ENCODE results near the gene ERG28.

Gene ERG28

GRCh38 chr14:75630695-75631452 lies 29.8 kb downstream of the ERG28 start:
- Histone ChIP-seq H3K27me3 (ENCODE audit: control insufficient read depth in 5 of 5, insufficient read depth in 4 of 5, low read length in 5 of 5) (no peaks in the 10 kb centered on the region), H3K9me3 (ENCODE audit: control insufficient read depth in 5 of 5, low read length in 5 of 5) (no peaks in the 10 kb centered on the region), H3K4me1 (ENCODE audit: control insufficient read depth in 5 of 5, insufficient read depth in 5 of 5, low read length in 5 of 5) (no peaks in the 10 kb centered on the region), H3K9ac (ENCODE audit: low read length in 5 of 5) (no peak overlapping the region), H3K4me3 (ENCODE audit: low read depth in 1 of 5, low read length in 5 of 5) (no peak overlapping the region), H3K27ac (ENCODE audit: low read depth, low read length) (no peak overlapping the region), H3K36me3 (ENCODE audit: control insufficient read depth in 5 of 5, insufficient read depth in 5 of 5, low read length in 5 of 5) (no peaks in the 10 kb centered on the region)

GRCh38 chr14:75628816-75629215 lies 31.9 kb downstream of the ERG28 start:
- no peaks in the 10 kb centered on the region for H3K27me3 ChIP-seq (ENCODE audit: control insufficient read depth in 5 of 5, insufficient read depth in 4 of 5, low read length in 5 of 5)
- H3K4me3 ChIP-seq (ENCODE audit: low read depth in 1 of 5, low read length in 5 of 5) = no peak overlapping the region
- H3K9ac ChIP-seq (ENCODE audit: low read length in 5 of 5) = no peak overlapping the region
- no peaks in the 10 kb centered on the region for H3K4me1 ChIP-seq (ENCODE audit: control insufficient read depth in 5 of 5, insufficient read depth in 5 of 5, low read length in 5 of 5)
- H3K9me3 ChIP-seq (ENCODE audit: control insufficient read depth in 5 of 5, low read length in 5 of 5) = no peaks in the 10 kb centered on the region
- H3K27ac ChIP-seq (ENCODE audit: low read depth, low read length) = no peak overlapping the region
- no peaks in the 10 kb centered on the region for H3K36me3 ChIP-seq (ENCODE audit: control insufficient read depth in 5 of 5, insufficient read depth in 5 of 5, low read length in 5 of 5)

DNA sequence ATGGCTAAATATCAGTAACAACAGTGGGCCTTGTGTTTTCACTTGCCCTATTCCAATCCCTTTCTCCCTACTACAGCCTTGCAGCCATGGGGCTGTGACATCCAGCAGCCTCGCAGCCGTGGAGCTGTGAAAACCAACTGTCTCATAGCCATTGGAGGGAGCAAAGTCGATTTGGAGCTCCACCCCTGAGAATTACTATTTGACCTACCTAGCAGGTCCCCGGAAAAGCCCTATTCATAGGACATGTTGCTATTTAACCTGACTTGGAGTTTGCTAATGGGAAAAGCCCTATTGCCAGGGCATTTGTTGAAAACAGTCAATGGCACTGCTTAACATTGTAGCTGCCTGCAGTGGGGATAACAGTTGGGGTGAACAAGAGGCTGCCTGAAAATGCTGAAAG lies 33.3 kb downstream of the ERG28 start:
- Histone ChIP-seq H3K4me3 (ENCODE audit: low read depth in 1 of 5, low read length in 5 of 5) (no peak overlapping the region), H3K27ac (ENCODE audit: low read depth, low read length) (no peak overlapping the region)

GRCh38 chr14:75626863-75627262 lies 33.8 kb downstream of the ERG28 start:
- Histone ChIP-seq H3K36me3 (ENCODE audit: control insufficient read depth in 5 of 5, insufficient read depth in 5 of 5, low read length in 5 of 5) (no peaks in the 10 kb centered on the region), H3K4me3 (ENCODE audit: low read depth in 1 of 5, low read length in 5 of 5) (no peak overlapping the region), H3K9me3 (ENCODE audit: control insufficient read depth in 5 of 5, low read length in 5 of 5) (no peaks in the 10 kb centered on the region), H3K27ac (ENCODE audit: low read depth, low read length) (no peak overlapping the region), H3K27me3 (ENCODE audit: control insufficient read depth in 5 of 5, insufficient read depth in 4 of 5, low read length in 5 of 5) (no peaks in the 10 kb centered on the region), H3K4me1 (ENCODE audit: control insufficient read depth in 5 of 5, insufficient read depth in 5 of 5, low read length in 5 of 5) (no peaks in the 10 kb centered on the region), H3K9ac (ENCODE audit: low read length in 5 of 5) (no peak overlapping the region)

More for the DNA sequence above, 33.3 kb downstream of the ERG28 start:
- no peaks in the 10 kb centered on the region for H3K36me3 ChIP-seq (ENCODE audit: control insufficient read depth in 5 of 5, insufficient read depth in 5 of 5, low read length in 5 of 5)
- H3K9ac ChIP-seq (ENCODE audit: low read length in 5 of 5) = no peak overlapping the region
- H3K4me1 ChIP-seq (ENCODE audit: control insufficient read depth in 5 of 5, insufficient read depth in 5 of 5, low read length in 5 of 5) = no peaks in the 10 kb centered on the region
- H3K9me3 ChIP-seq (ENCODE audit: control insufficient read depth in 5 of 5, low read length in 5 of 5) = no peaks in the 10 kb centered on the region
- H3K27me3 ChIP-seq (ENCODE audit: control insufficient read depth in 5 of 5, insufficient read depth in 4 of 5, low read length in 5 of 5) = no peaks in the 10 kb centered on the region

- Histone ChIP-seq H3K4me1 (ENCODE audit: control insufficient read depth in 5 of 5, insufficient read depth in 5 of 5, low read length in 5 of 5) (no peaks in the 10 kb centered on the region), H3K9ac (ENCODE audit: low read length in 5 of 5) (no peak overlapping the region), H3K9me3 (ENCODE audit: control insufficient read depth in 5 of 5, low read length in 5 of 5) (no peaks in the 10 kb centered on the region), H3K27me3 (ENCODE audit: control insufficient read depth in 5 of 5, insufficient read depth in 4 of 5, low read length in 5 of 5) (no peaks in the 10 kb centered on the region), H3K36me3 (ENCODE audit: control insufficient read depth in 5 of 5, insufficient read depth in 5 of 5, low read length in 5 of 5) (no peaks in the 10 kb centered on the region), H3K4me3 (ENCODE audit: low read depth in 1 of 5, low read length in 5 of 5) (no peak overlapping the region), H3K27ac (ENCODE audit: low read depth, low read length) (no peak overlapping the region)
Measured at GRCh38 chr14:75626396-75626795, 34.3 kb downstream of the ERG28 start.

- H3K36me3 ChIP-seq (ENCODE audit: control insufficient read depth in 5 of 5, insufficient read depth in 5 of 5, low read length in 5 of 5) = no peaks in the 10 kb centered on the region
- no peaks in the 10 kb centered on the region for H3K27me3 ChIP-seq (ENCODE audit: control insufficient read depth in 5 of 5, insufficient read depth in 4 of 5, low read length in 5 of 5)
- H3K27ac ChIP-seq (ENCODE audit: low read depth, low read length) = no peak overlapping the region
- peaks cover 0 to 11% (median 6%) of the 10 kb centered on the region in 5 donors for H3K4me1 ChIP-seq (ENCODE audit: control insufficient read depth in 5 of 5, insufficient read depth in 5 of 5, low read length in 5 of 5)
- no peak overlapping the region for H3K9ac ChIP-seq (ENCODE audit: low read length in 5 of 5)
- H3K4me3 ChIP-seq (ENCODE audit: low read depth in 1 of 5, low read length in 5 of 5) = no peak overlapping the region
- no peaks in the 10 kb centered on the region for H3K9me3 ChIP-seq (ENCODE audit: control insufficient read depth in 5 of 5, low read length in 5 of 5)
Measured at GRCh38 chr14:75625034-75625433, 35.6 kb downstream of the ERG28 start.

DNA sequence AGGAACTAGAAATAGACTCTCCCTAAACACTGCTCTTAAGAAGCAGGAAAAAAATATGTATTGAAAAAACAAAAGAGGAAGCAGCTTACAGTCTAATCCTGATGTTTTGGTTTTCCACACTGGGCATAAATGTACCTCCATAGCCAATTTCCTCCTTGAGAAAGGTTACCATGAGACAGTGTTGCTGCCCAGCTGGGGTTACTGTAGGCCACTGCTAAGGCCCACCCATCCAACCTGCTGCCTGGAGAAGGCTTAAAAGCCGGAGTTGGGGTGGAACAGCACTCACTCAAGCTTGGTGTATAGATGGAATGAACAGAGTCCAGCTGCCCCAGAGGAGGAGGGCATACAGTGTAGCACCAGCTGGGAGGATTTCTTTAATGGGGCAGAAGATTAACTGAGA lies 41.1 kb downstream of the ERG28 start:
- no peak overlapping the region for H3K4me3 ChIP-seq (ENCODE audit: low read depth in 1 of 5, low read length in 5 of 5)
- no peaks in the 10 kb centered on the region for H3K9me3 ChIP-seq (ENCODE audit: control insufficient read depth in 5 of 5, low read length in 5 of 5)
- H3K36me3 ChIP-seq (ENCODE audit: control insufficient read depth in 5 of 5, insufficient read depth in 5 of 5, low read length in 5 of 5) = no peaks in the 10 kb centered on the region
- no peak overlapping the region for H3K9ac ChIP-seq (ENCODE audit: low read length in 5 of 5)
- H3K27ac ChIP-seq (ENCODE audit: low read depth, low read length) = no peak overlapping the region
- H3K4me1 ChIP-seq (ENCODE audit: control insufficient read depth in 5 of 5, insufficient read depth in 5 of 5, low read length in 5 of 5) = peaks cover 3 to 26% (median 21%) of the 10 kb centered on the region in 5 donors
- H3K27me3 ChIP-seq (ENCODE audit: control insufficient read depth in 5 of 5, insufficient read depth in 4 of 5, low read length in 5 of 5) = no peaks in the 10 kb centered on the region

- no peak overlapping the region for H3K27ac ChIP-seq (ENCODE audit: low read depth, low read length)
- H3K4me3 ChIP-seq (ENCODE audit: low read depth in 1 of 5, low read length in 5 of 5) = no peak overlapping the region
- H3K27me3 ChIP-seq (ENCODE audit: control insufficient read depth in 5 of 5, insufficient read depth in 4 of 5, low read length in 5 of 5) = no peaks in the 10 kb centered on the region
- no peaks in the 10 kb centered on the region for H3K9me3 ChIP-seq (ENCODE audit: control insufficient read depth in 5 of 5, low read length in 5 of 5)
- H3K4me1 ChIP-seq (ENCODE audit: control insufficient read depth in 5 of 5, insufficient read depth in 5 of 5, low read length in 5 of 5) = peaks cover 3 to 28% (median 24%) of the 10 kb centered on the region in 5 donors
- H3K9ac ChIP-seq (ENCODE audit: low read length in 5 of 5) = no peak overlapping the region
- H3K36me3 ChIP-seq (ENCODE audit: control insufficient read depth in 5 of 5, insufficient read depth in 5 of 5, low read length in 5 of 5) = no peaks in the 10 kb centered on the region
Measured at GRCh38 chr14:75615200-75615599, 45.5 kb downstream of the ERG28 start.

GRCh38 chr14:75614179-75614578 lies 46.5 kb downstream of the ERG28 start:
- Histone ChIP-seq H3K4me1 (ENCODE audit: control insufficient read depth in 5 of 5, insufficient read depth in 5 of 5, low read length in 5 of 5) (peaks cover 3 to 34% (median 26%) of the 10 kb centered on the region in 5 donors), H3K4me3 (ENCODE audit: low read depth in 1 of 5, low read length in 5 of 5) (no peak overlapping the region), H3K27me3 (ENCODE audit: control insufficient read depth in 5 of 5, insufficient read depth in 4 of 5, low read length in 5 of 5) (no peaks in the 10 kb centered on the region), H3K27ac (ENCODE audit: low read depth, low read length) (no peak overlapping the region), H3K36me3 (ENCODE audit: control insufficient read depth in 5 of 5, insufficient read depth in 5 of 5, low read length in 5 of 5) (no peaks in the 10 kb centered on the region), H3K9ac (ENCODE audit: low read length in 5 of 5) (no peak overlapping the region), H3K9me3 (ENCODE audit: control insufficient read depth in 5 of 5, low read length in 5 of 5) (no peaks in the 10 kb centered on the region)

- Histone ChIP-seq H3K27ac (ENCODE audit: low read depth, low read length) (no peak overlapping the region), H3K9me3 (ENCODE audit: control insufficient read depth in 5 of 5, low read length in 5 of 5) (no peaks in the 10 kb centered on the region), H3K27me3 (ENCODE audit: control insufficient read depth in 5 of 5, insufficient read depth in 4 of 5, low read length in 5 of 5) (no peaks in the 10 kb centered on the region), H3K4me1 (ENCODE audit: control insufficient read depth in 5 of 5, insufficient read depth in 5 of 5, low read length in 5 of 5) (peaks cover 3 to 32% (median 26%) of the 10 kb centered on the region in 5 donors), H3K4me3 (ENCODE audit: low read depth in 1 of 5, low read length in 5 of 5) (no peak overlapping the region), H3K36me3 (ENCODE audit: control insufficient read depth in 5 of 5, insufficient read depth in 5 of 5, low read length in 5 of 5) (no peaks in the 10 kb centered on the region), H3K9ac (ENCODE audit: low read length in 5 of 5) (no peak overlapping the region)
Measured at GRCh38 chr14:75612157-75612556, 48.5 kb downstream of the ERG28 start.
